Activated CD8-positive, alpha-beta T cell treated with anti-CD3 and anti-CD28 coated beads, Interleukin-2, amount 10 ng/mL, durations not matched to agents 7 days and 5 days (primary cell): ENCODE data around the gene OSCAR. TPM values are rescaled to one million over a fixed set of nuclear protein-coding genes. Genes with fewer than 3 reads are reported as not detected.
A peak's percentile ranks its signal among the peaks of the same experiment; 100 is the strongest.

Experiments
- ATAC-seq: fragments of 150-1000 bp; cut with Tn5 transposase; one replicate; pipeline ENCODE4 v1.10.0; 2021; ENCODE audit warnings: moderate library complexity
- CTCF ChIA-PET: fragments of 350-600 bp; sonication (Branson Sonifier 250); formaldehyde crosslinking; loops from one replicate; lab custom pipeline; 2021; ENCODE audit warnings: antibody characterized with exemption; lab: Charles Lee
- POLR2A ChIA-PET: fragments of 350-600 bp; sonication (Branson Sonifier 250); formaldehyde crosslinking; loops from one replicate; lab custom pipeline; 2021; ENCODE audit warnings: antibody characterized with exemption; lab: Charles Lee
- DNase-seq: peaks from one replicate; pipeline ENCODE4 v3.0.0-alpha.2; 2020
- H3K27ac Mint-ChIP-seq: one replicate; pipeline ENCODE4 v1.8.0; 2021; ENCODE audit warnings: mild to moderate bottlenecking, mixed read lengths
- H3K27me3 Mint-ChIP-seq: one replicate; pipeline ENCODE4 v1.8.0; 2021; ENCODE audit warnings: low read depth, mixed read lengths
- H3K36me3 Mint-ChIP-seq: one replicate; pipeline ENCODE4 v1.8.0; 2021; ENCODE audit warnings: low read depth, mixed read lengths
- H3K4me1 Mint-ChIP-seq: one replicate; pipeline ENCODE4 v1.8.0; 2021; ENCODE audit warnings: low read depth, mixed read lengths
- H3K4me3 Mint-ChIP-seq: one replicate; pipeline ENCODE4 v1.8.0; 2021; ENCODE audit warnings: mild to moderate bottlenecking, mixed read lengths
- H3K9me3 Mint-ChIP-seq: one replicate; pipeline ENCODE4 v1.8.0; 2022; ENCODE audit warnings: mixed read lengths; ENCODE audit not compliant: insufficient read depth
- total RNA-seq, 2 experiments: library from RNA; stranded (reverse); gene quantifications; one replicate each; pipeline ENCODE4 v1.2.3, GENCODE V29; 2021

Gene OSCAR
- under 1 TPM; 0.34 to 0.42 TPM for total RNA-seq

- POLR2A ChIA-PET = interaction anchor here (1.3 kb wide), 1 partner anchor 15 kb away, joined by 3 read pairs; the partner anchor contains the start of genes PRPF31 and TFPT
- Mint-ChIP-seq H3K36me3 (peaks cover 6% of the 10 kb centered on the region), H3K27me3 (peaks cover 5% of the 10 kb centered on the region), H3K4me3 (peak within 1 kb of the TSS; percentile 5), H3K27ac (peak within 1 kb of the TSS; percentile 27), H3K9me3 (no peaks in the 10 kb centered on the region), H3K4me1 (peaks cover 32% of the 10 kb centered on the region)
- no peak for ATAC-seq
- CTCF ChIA-PET = no interaction called here
- DNase-seq = no peak
Observed at GRCh38 chr19:54100561-54100960, at the start of gene OSCAR. OSCAR (minus strand) TSS chr19:54100803; CDS start chr19:54100792, 11 bp downstream.

- no peak for ATAC-seq
- Mint-ChIP-seq H3K9me3 (no peaks in the 10 kb centered on the region), H3K4me1 (peaks cover 9% of the 10 kb centered on the region), H3K4me3 (no peak overlapping the region), H3K36me3 (peaks cover 69% of the 10 kb centered on the region), H3K27me3 (no peaks in the 10 kb centered on the region), H3K27ac (no peak overlapping the region)
- ChIA-PET POLR2A (interaction anchor here (2.8 kb wide), 1 partner anchor 10 kb away, joined by 12 read pairs; the partner anchor contains the start of gene LENG1), CTCF (no interaction called here)
- no peak for DNase-seq
Observed at GRCh38 chr19:54149021-54149812, 48.6 kb upstream of the OSCAR start.

GRCh38 chr19:54148158-54148557 lies 47.6 kb upstream of the OSCAR start:
- no peaks in the 10 kb centered on the region for H3K27me3 Mint-ChIP-seq
- ChIA-PET CTCF (no interaction called here), POLR2A (interaction anchor here (0.9 to 2.8 kb wide), 2 partner anchors 11 kb away, joined by 3 to 12 read pairs; partner anchors contain the start of genes CNOT3 and LENG1)
- H3K36me3 Mint-ChIP-seq = peaks cover 69% of the 10 kb centered on the region
- no peak overlapping the region for H3K4me3 Mint-ChIP-seq
- H3K9me3 Mint-ChIP-seq = no peaks in the 10 kb centered on the region
- DNase-seq (no peak), ATAC-seq (no peak)
- no peak overlapping the region for H3K27ac Mint-ChIP-seq
- H3K4me1 Mint-ChIP-seq = peaks cover under 1% of the 10 kb centered on the region

- Mint-ChIP-seq H3K9me3 (no peaks in the 10 kb centered on the region), H3K4me1 (no peaks in the 10 kb centered on the region), H3K36me3 (peaks cover 70% of the 10 kb centered on the region), H3K27me3 (no peaks in the 10 kb centered on the region), H3K27ac (no peak overlapping the region), H3K4me3 (no peak overlapping the region)
- ATAC-seq (no peak), DNase-seq (no peak)
- POLR2A ChIA-PET = interaction anchor here (0.9 to 2.8 kb wide), 2 partner anchors 11 to 12 kb away, joined by 3 to 12 read pairs; partner anchors contain the start of genes CNOT3 and LENG1
- CTCF ChIA-PET = no interaction called here
Observed at GRCh38 chr19:54147676-54148075, 47.1 kb upstream of the OSCAR start.

- no peak overlapping the region for H3K27ac Mint-ChIP-seq
- DNase-seq (no peak), ATAC-seq (no peak)
- peaks cover 4% of the 10 kb centered on the region for H3K4me1 Mint-ChIP-seq
- ChIA-PET CTCF (no interaction called here), POLR2A (interaction anchor here (1.5 kb wide), 1 partner anchor 14 kb away, joined by 3 read pairs; the partner anchor contains the start of gene LENG1)
- H3K36me3 Mint-ChIP-seq = peaks cover 73% of the 10 kb centered on the region
- no peaks in the 10 kb centered on the region for H3K27me3 Mint-ChIP-seq
- no peak overlapping the region for H3K4me3 Mint-ChIP-seq
- H3K9me3 Mint-ChIP-seq = no peaks in the 10 kb centered on the region
Observed at GRCh38 chr19:54145541-54146158, 45.0 kb upstream of the OSCAR start.

GRCh38 chr19:54142166-54142780 lies 41.7 kb upstream of the OSCAR start:
- H3K4me3 Mint-ChIP-seq = no peak overlapping the region
- peaks cover 26% of the 10 kb centered on the region for H3K4me1 Mint-ChIP-seq
- no peaks in the 10 kb centered on the region for H3K9me3 Mint-ChIP-seq
- CTCF ChIA-PET = no interaction called here
- DNase-seq (no peak), ATAC-seq (no peak)
- POLR2A ChIA-PET = interaction anchor here (1.5 kb wide), 1 partner anchor 17 kb away, joined by 7 read pairs; the partner anchor contains the start of gene LENG1
- H3K36me3 Mint-ChIP-seq = peaks cover 64% of the 10 kb centered on the region
- H3K27ac Mint-ChIP-seq = no peak overlapping the region
- no peaks in the 10 kb centered on the region for H3K27me3 Mint-ChIP-seq

GRCh38 chr19:54141356-54141755 lies 40.8 kb upstream of the OSCAR start:
- Mint-ChIP-seq H3K27ac (no peak overlapping the region), H3K4me1 (peaks cover 31% of the 10 kb centered on the region), H3K36me3 (peaks cover 56% of the 10 kb centered on the region), H3K4me3 (no peak overlapping the region), H3K9me3 (no peaks in the 10 kb centered on the region), H3K27me3 (no peaks in the 10 kb centered on the region)
- no peak for ATAC-seq
- POLR2A ChIA-PET = interaction anchor here (1.5 kb wide), 1 partner anchor 18 kb away, joined by 7 read pairs; the partner anchor contains the start of gene LENG1
- no peak for DNase-seq
- CTCF ChIA-PET = interaction anchor here (1.2 kb wide), 1 partner anchor 19 kb away, joined by 3 read pairs; the partner anchor contains the start of gene LENG1

- ChIA-PET POLR2A (interaction anchor here (0.6 to 2.5 kb wide), 6 partner anchors 19 to 1439 kb away, joined by 3 to 20 read pairs (median 4); partner anchors contain the start of genes LENG1, PRPF31 and TFPT), CTCF (interaction anchor here (1.2 kb wide), 1 partner anchor 20 kb away, joined by 4 read pairs; the partner anchor contains the start of gene LENG1)
- Mint-ChIP-seq H3K4me3 (peak overlapping the region; percentile 84), H3K27ac (peak overlapping the region; percentile 87), H3K27me3 (no peaks in the 10 kb centered on the region), H3K9me3 (no peaks in the 10 kb centered on the region), H3K36me3 (peaks cover 39% of the 10 kb centered on the region), H3K4me1 (peaks cover 45% of the 10 kb centered on the region)
- ATAC-seq = no peak
- DNase-seq = no peak
Observed at GRCh38 chr19:54138489-54139256, 38.1 kb upstream of the OSCAR start.

GRCh38 chr19:54137699-54138488 lies 37.3 kb upstream of the OSCAR start, which contains the start of gene CNOT3:
CNOT3 (plus strand) TSS chr19:54137762; CDS start chr19:54142979, 5,217 bp downstream.
- ChIA-PET CTCF (interaction anchor here (1.0 to 2.2 kb wide), 11 partner anchors 17 to 1516 kb away, joined by 3 to 7 read pairs (median 4); partner anchors contain the start of genes LENG1 and MBOAT7), POLR2A (interaction anchor here (0.5 to 2.5 kb wide), 10 partner anchors 10 to 1516 kb away, joined by 3 to 20 read pairs (median 4); partner anchors contain the start of genes LENG1, MYADM, PRPF31 and TFPT)
- H3K4me1 Mint-ChIP-seq = peaks cover 45% of the 10 kb centered on the region
- no peaks in the 10 kb centered on the region for H3K27me3 Mint-ChIP-seq
- no peaks in the 10 kb centered on the region for H3K9me3 Mint-ChIP-seq
- DNase-seq (peak; percentile 44), ATAC-seq (no peak)
- peak within 1 kb of the TSS; percentile 92 for H3K27ac Mint-ChIP-seq
- H3K4me3 Mint-ChIP-seq = peak within 1 kb of the TSS; percentile 84
- peaks cover 32% of the 10 kb centered on the region for H3K36me3 Mint-ChIP-seq
